ENCODE data around the gene INAFM1.

GRCh38 chr19:47305309-47305751 is 30.6 kb downstream of the INAFM1 start:
- TF ChIP-seq POLR2A (IDR thresholded peaks at IDR 0.05) (no peak), CTCF (IDR thresholded peaks at IDR 0.05) (peak; percentile 86 to 95 (median 93)), EP300 (IDR thresholded peaks at IDR 0.05; ENCODE audit: low read depth) (no peak), POLR2AphosphoS5 (IDR thresholded peaks at IDR 0.05) (no peak)

Measured in transverse colon (tissue), 4 donors.